ENCODE measurements around the gene TRABD2B. TPM values are rescaled to one million over a fixed set of nuclear protein-coding genes. Genes with fewer than 3 reads are reported as not detected.

The TRABD2B gene
- total and polyA plus RNA-seq, 2 experiments from 2014 or later, result 1.6 to 2.0 TPM

DNA sequence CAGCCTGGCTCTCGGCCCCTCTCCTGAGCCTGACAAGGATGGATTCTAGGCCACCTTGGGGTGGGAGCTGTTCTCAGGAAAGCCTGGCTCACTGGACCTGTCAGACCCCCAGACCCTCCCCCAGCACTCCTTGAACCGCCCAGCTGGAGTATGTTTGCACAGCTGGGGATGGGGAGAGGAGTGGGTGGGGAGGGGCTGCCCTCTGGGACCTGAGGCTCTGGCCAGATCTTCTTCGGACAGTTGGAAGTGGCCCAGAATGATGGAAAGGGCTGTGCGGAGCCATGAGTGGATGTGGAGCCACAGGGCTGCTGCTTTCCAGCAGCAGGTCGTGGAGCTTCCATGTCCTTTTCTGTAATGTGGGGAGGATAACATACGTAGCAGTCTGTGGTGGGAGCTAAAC lies 43.0 kb upstream of the TRABD2B start:
- DNase-seq (ENCODE audit: low spot score) (no peak), ATAC-seq (no peak)
- H3K36me3 ChIP-seq (ENCODE audit: insufficient read depth), result no peaks in the 10 kb centered on the region
- peaks cover 39% of the 10 kb centered on the region for H3K4me1 Mint-ChIP-seq
- peaks cover 17% of the 10 kb centered on the region for H3K27me3 Mint-ChIP-seq (ENCODE audit: insufficient read depth, low read depth, poor library complexity)
- H3F3A ChIP-seq (replicated peaks; ENCODE audit: low read depth), result no peaks in the 10 kb centered on the region
- no peaks in the 10 kb centered on the region for H3K36me3 Mint-ChIP-seq (ENCODE audit: low read depth)
- no peaks in the 10 kb centered on the region; the same call in 1 of the 2 replicates for H3K9me2 ChIP-seq (ENCODE audit: insufficient read depth)
- H3K4me1 ChIP-seq (ENCODE audit: insufficient read depth), result peaks cover 28% of the 10 kb centered on the region; the same call in 1 of the 2 replicates
- no peaks in the 10 kb centered on the region for H4K20me1 ChIP-seq (replicated peaks; ENCODE audit: insufficient read depth)
- H3K9me3 Mint-ChIP-seq, result no peaks in the 10 kb centered on the region
- H3K4me3 Mint-ChIP-seq, result no peak overlapping the region
- H3K79me2 ChIP-seq (replicated peaks; ENCODE audit: insufficient read depth), result no peaks in the 10 kb centered on the region
- no peak overlapping the region for H3K27ac Mint-ChIP-seq
- no peak overlapping the region for H3K4me3 ChIP-seq
- H3K4me2 ChIP-seq, result peak overlapping the region; percentile 38; the same call in 1 of the 2 replicates
- 0 out of 2 replicates have a peak overlapping the region, but pooled peaks have one; percentile 81 for H2AFZ ChIP-seq
- no peak overlapping the region for H3K27ac ChIP-seq (ENCODE audit: low read depth)
- TF ChIP-seq ZNF331 (CRISPR knock-in tag; IDR thresholded peaks at IDR 0.05; ENCODE audit: low read depth) (no peak), POLR2AphosphoS5 (IDR thresholded peaks at IDR 0.05; ENCODE audit: low read depth) (no peak), STAT1 (IDR thresholded peaks at IDR 0.05; ENCODE audit: unreplicated experiment) (no peak), EZH2 (IDR thresholded peaks at IDR 0.05; ENCODE audit: low read depth, unreplicated experiment) (no peak), ZNF114 (CRISPR knock-in tag; IDR thresholded peaks at IDR 0.05) (no peak), CREB1 (CRISPR knock-in tag; IDR thresholded peaks at IDR 0.05; ENCODE audit: low read depth) (no peak), JUNB (IDR thresholded peaks at IDR 0.05; ENCODE audit: unreplicated experiment) (no peak), NANOG (IDR thresholded peaks at IDR 0.05; ENCODE audit: borderline replicate concordance) (no peak), EZH2phosphoT487 (IDR thresholded peaks at IDR 0.05; ENCODE audit: unreplicated experiment) (no peak)
- TF ChIP-seq, protein P1, sequence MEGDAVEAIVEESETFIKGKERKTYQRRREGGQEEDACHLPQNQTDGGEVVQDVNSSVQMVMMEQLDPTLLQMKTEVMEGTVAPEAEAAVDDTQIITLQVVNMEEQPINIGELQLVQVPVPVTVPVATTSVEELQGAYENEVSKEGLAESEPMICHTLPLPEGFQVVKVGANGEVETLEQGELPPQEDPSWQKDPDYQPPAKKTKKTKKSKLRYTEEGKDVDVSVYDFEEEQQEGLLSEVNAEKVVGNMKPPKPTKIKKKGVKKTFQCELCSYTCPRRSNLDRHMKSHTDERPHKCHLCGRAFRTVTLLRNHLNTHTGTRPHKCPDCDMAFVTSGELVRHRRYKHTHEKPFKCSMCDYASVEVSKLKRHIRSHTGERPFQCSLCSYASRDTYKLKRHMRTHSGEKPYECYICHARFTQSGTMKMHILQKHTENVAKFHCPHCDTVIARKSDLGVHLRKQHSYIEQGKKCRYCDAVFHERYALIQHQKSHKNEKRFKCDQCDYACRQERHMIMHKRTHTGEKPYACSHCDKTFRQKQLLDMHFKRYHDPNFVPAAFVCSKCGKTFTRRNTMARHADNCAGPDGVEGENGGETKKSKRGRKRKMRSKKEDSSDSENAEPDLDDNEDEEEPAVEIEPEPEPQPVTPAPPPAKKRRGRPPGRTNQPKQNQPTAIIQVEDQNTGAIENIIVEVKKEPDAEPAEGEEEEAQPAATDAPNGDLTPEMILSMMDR (conservative IDR thresholded peaks at IDR 0.05; ENCODE audit: low read depth in 2 of 2), result no peak
- TF ChIP-seq, protein P2, sequence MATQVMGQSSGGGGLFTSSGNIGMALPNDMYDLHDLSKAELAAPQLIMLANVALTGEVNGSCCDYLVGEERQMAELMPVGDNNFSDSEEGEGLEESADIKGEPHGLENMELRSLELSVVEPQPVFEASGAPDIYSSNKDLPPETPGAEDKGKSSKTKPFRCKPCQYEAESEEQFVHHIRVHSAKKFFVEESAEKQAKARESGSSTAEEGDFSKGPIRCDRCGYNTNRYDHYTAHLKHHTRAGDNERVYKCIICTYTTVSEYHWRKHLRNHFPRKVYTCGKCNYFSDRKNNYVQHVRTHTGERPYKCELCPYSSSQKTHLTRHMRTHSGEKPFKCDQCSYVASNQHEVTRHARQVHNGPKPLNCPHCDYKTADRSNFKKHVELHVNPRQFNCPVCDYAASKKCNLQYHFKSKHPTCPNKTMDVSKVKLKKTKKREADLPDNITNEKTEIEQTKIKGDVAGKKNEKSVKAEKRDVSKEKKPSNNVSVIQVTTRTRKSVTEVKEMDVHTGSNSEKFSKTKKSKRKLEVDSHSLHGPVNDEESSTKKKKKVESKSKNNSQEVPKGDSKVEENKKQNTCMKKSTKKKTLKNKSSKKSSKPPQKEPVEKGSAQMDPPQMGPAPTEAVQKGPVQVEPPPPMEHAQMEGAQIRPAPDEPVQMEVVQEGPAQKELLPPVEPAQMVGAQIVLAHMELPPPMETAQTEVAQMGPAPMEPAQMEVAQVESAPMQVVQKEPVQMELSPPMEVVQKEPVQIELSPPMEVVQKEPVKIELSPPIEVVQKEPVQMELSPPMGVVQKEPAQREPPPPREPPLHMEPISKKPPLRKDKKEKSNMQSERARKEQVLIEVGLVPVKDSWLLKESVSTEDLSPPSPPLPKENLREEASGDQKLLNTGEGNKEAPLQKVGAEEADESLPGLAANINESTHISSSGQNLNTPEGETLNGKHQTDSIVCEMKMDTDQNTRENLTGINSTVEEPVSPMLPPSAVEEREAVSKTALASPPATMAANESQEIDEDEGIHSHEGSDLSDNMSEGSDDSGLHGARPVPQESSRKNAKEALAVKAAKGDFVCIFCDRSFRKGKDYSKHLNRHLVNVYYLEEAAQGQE (IDR thresholded peaks at IDR 0.05; ENCODE audit: unreplicated experiment), result no peak
- TF ChIP-seq, protein P3, sequence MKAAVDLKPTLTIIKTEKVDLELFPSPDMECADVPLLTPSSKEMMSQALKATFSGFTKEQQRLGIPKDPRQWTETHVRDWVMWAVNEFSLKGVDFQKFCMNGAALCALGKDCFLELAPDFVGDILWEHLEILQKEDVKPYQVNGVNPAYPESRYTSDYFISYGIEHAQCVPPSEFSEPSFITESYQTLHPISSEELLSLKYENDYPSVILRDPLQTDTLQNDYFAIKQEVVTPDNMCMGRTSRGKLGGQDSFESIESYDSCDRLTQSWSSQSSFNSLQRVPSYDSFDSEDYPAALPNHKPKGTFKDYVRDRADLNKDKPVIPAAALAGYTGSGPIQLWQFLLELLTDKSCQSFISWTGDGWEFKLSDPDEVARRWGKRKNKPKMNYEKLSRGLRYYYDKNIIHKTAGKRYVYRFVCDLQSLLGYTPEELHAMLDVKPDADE (IDR thresholded peaks at IDR 0.05), result no peak
- TF ChIP-seq, protein P4, sequence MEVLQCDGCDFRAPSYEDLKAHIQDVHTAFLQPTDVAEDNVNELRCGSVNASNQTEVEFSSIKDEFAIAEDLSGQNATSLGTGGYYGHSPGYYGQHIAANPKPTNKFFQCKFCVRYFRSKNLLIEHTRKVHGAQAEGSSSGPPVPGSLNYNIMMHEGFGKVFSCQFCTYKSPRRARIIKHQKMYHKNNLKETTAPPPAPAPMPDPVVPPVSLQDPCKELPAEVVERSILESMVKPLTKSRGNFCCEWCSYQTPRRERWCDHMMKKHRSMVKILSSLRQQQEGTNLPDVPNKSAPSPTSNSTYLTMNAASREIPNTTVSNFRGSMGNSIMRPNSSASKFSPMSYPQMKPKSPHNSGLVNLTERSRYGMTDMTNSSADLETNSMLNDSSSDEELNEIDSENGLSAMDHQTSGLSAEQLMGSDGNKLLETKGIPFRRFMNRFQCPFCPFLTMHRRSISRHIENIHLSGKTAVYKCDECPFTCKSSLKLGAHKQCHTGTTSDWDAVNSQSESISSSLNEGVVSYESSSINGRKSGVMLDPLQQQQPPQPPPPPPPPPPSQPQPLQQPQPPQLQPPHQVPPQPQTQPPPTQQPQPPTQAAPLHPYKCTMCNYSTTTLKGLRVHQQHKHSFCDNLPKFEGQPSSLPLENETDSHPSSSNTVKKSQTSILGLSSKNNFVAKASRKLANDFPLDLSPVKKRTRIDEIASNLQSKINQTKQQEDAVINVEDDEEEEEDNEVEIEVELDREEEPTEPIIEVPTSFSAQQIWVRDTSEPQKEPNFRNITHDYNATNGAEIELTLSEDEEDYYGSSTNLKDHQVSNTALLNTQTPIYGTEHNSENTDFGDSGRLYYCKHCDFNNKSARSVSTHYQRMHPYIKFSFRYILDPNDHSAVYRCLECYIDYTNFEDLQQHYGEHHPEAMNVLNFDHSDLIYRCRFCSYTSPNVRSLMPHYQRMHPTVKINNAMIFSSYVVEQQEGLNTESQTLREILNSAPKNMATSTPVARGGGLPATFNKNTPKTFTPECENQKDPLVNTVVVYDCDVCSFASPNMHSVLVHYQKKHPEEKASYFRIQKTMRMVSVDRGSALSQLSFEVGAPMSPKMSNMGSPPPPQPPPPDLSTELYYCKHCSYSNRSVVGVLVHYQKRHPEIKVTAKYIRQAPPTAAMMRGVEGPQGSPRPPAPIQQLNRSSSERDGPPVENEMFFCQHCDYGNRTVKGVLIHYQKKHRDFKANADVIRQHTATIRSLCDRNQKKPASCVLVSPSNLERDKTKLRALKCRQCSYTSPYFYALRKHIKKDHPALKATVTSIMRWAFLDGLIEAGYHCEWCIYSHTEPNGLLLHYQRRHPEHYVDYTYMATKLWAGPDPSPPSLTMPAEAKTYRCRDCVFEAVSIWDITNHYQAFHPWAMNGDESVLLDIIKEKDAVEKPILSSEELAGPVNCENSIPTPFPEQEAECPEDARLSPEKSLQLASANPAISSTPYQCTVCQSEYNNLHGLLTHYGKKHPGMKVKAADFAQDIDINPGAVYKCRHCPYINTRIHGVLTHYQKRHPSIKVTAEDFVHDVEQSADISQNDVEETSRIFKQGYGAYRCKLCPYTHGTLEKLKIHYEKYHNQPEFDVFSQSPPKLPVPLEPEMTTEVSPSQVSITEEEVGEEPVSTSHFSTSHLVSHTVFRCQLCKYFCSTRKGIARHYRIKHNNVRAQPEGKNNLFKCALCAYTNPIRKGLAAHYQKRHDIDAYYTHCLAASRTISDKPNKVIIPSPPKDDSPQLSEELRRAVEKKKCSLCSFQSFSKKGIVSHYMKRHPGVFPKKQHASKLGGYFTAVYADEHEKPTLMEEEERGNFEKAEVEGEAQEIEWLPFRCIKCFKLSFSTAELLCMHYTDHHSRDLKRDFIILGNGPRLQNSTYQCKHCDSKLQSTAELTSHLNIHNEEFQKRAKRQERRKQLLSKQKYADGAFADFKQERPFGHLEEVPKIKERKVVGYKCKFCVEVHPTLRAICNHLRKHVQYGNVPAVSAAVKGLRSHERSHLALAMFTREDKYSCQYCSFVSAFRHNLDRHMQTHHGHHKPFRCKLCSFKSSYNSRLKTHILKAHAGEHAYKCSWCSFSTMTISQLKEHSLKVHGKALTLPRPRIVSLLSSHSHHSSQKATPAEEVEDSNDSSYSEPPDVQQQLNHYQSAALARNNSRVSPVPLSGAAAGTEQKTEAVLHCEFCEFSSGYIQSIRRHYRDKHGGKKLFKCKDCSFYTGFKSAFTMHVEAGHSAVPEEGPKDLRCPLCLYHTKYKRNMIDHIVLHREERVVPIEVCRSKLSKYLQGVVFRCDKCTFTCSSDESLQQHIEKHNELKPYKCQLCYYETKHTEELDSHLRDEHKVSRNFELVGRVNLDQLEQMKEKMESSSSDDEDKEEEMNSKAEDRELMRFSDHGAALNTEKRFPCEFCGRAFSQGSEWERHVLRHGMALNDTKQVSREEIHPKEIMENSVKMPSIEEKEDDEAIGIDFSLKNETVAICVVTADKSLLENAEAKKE (CRISPR knock-in tag; IDR thresholded peaks at IDR 0.05), result no peak
- no peaks in the 10 kb centered on the region for H3K27me3 ChIP-seq (ENCODE audit: insufficient read depth)
